GM19463 (cell line): Measurements from ENCODE around the gene CCDC83.
A peak's percentile ranks its signal among the peaks of the same experiment; 100 is the strongest.

Source experiments
- ATAC-seq: cut with Tn5 transposase; IDR thresholded peaks from one replicate; pipeline ENCODE4 v1.9.1; 2021; ENCODE audit warnings: mild to moderate bottlenecking, moderate library complexity; ENCODE audit not compliant: unreplicated experiment

The CCDC83 gene

DNA sequence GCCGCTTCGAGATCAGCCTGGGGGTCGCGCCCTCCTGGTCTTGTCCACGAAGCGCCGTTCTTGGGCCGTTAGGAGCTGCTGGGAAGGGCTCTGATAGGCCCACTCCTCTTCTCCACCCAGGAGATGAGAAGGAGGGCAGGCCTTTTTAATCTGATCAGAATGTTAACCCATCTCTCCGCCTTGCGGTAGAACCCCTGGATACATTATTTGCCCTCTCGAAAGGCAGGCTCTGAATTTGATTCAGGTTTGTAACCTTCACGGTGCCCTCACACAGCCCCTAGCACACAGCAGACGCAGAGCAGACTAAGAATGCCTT is at the start of gene CCDC83:
TSS of gene CCDC83 (plus strand) at position 43 of the 316 bp plus-strand sequence. CDS start 9,741 bp downstream, outside the sequence.
- no peak for ATAC-seq

DNA sequence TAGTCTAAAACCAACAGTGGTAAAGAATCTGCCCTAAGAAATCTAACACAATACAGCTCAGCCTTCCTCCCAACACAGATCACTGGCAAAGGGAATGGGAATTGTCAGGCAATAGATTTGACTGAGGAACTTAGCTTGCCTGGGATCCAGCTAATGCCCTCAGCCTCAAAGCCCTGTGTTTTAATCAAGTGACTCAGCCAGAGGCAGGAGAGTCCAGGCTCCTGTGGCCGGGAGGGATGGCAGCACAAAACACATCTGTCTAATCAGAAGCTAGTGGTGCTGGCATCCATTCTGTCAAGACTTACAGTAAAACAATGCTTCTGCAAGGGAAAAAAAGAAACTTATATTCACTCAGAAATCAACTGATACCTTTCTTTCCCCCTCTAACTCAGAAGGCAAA is 49.8 kb upstream of the CCDC83 start:
- no peak for ATAC-seq

DNA sequence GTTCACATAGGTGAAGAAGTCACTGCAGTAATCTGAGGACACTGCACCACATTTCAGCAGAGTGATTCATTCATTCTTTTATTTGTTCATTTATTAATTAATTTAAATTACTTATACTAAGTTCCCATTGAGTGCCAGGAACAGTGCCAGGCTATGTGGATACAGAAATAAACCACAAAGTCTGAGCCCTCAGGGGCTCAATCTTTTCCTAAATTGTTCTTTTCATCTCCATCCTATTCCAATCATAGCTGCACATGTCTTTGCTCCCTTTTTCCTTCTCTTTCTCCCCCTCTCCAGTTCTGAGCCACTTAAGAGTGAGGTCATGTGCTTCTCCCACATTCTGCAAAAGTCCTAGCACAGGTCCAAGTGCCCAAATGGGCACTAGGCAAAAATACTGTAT is 49.2 kb upstream of the CCDC83 start:
- no peak for ATAC-seq

DNA sequence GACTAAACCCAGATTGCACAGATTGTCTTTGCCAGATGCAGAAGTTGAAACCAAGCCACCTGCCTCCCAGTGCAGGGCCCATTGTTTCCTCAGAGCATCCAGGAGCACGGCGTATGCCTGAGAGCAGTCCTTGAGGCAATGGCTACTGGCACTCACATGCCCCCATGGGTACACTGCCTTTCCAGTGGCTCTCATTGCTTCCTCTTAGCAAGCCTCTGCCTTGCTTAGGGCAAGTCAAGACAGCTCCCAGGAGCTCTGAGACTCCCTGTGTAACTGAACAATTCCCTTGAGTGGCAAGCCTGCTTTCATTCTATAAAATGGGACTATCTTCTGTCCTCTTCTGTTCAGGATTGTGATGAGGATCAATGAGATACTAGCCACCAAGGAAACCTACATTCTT is 48.3 kb upstream of the CCDC83 start:
- no peak for ATAC-seq

DNA sequence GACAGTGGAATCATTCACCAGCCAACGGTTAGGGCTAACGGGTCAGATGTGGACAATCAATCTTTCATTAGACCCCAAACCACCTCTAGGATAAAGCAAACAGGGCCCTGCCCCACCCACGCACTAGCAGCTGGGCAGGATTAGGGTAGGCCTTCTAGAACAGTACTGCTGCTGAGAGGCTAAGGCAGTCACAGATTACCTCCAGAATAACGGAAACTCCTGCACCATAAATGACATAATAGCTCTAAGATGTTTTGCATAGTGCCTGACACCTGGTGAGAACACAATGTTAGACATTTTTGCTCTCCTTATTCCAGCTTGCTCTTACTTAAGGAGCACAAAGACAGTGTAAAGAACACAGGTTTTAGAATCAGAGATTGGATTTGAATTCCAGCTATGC is 46.0 kb upstream of the CCDC83 start:
- peak; percentile 36 for ATAC-seq

DNA sequence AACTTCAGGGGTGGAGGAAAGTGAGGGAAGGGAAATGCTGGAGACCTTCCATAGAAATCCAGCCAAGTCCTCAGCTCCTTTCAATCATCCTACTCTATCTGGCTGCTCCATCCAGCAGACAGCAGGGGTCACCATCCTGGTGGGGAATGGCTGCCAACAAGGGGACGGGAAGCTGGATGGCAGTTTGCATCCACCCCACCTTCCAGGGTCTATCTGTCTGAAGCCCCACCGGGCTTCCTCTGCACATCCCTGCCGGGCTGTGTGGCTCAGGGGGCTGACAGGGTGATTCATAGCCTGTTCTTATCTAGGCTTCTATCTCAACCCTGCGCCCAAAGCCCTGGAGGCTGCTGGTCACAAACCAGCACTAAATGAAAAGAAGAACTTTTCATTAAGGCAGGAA is 45.3 kb upstream of the CCDC83 start:
- no peak for ATAC-seq

DNA sequence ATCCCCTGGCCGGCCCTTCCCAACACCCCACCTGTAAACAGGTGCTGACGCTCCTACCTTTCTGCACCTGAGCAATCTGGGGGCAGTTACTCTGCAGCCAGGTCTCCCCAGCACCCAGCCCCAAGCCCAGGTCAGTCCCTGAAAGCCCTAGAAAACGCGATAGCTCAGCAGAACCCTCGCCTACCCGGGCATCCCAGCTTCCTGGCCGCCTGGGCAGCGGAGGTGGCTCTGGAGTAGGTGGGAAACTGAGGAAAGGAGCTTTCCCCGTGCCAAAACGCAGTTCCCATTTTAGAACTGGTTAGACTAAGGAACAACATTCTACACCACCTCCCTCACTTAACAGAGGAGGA is 44.7 kb upstream of the CCDC83 start:
- ATAC-seq, result no peak

DNA sequence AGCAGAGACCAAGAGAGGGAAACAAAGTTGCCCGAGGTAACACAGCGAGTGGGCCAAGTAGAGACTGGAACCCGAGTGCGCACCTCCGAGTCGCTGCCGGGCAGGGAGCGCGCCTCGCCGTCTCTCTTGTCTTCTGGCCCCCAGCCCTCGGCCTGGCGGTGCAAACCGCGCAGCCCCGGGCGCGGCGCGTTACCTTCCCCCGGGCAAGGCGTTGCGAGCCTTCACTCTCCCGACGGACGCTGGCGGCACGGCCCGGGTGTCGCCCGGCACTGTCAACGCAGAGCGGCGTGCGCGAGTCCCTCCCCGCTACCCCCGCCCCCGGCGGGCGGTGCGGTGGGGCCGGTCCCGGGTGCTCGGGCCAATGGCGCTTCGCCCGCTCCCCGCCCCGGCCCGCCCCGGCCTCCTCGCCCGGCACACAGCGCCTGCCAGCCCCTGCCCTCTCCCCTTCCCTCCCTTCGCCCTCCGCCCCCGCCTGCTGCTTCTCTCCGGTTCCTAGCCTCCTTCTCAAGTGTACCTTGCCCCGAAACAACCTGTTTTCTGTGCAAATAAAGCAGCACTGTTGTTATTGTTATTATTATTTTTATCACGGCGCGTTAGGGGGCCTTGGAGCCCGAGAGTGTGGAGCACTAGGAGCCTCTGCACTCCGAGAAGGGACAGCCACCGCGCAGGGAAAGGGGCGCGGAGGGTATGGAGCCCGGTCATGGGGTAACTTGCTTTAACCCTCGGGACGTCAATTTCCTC is 44.1 kb upstream of the CCDC83 start, which contains the start of gene SYTL2:
TSS of gene SYTL2 (minus strand) at position 271 of the 741 bp plus-strand sequence. CDS start 53,416 bp downstream, outside the sequence.
- ATAC-seq, result peak; percentile 86

DNA sequence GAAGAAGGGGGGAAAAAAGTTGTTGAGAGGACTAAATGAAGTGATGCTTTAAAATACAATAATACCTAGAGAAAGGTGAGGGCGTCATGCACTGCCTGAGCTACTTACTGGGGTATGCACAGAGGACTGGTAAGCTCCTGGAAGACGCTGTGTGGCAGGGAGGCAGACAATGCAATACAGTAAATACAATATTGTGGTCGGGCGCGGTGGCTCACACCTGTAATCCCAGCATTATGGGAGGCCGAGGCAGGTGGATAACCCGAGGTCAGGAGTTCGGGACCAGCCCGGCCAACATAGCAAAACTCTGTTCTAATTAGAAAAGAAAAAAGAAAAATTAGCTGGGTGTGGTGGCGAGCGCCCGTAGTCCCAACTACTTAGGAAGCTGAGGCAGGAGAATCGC is 43.6 kb upstream of the CCDC83 start:
- no peak for ATAC-seq

DNA sequence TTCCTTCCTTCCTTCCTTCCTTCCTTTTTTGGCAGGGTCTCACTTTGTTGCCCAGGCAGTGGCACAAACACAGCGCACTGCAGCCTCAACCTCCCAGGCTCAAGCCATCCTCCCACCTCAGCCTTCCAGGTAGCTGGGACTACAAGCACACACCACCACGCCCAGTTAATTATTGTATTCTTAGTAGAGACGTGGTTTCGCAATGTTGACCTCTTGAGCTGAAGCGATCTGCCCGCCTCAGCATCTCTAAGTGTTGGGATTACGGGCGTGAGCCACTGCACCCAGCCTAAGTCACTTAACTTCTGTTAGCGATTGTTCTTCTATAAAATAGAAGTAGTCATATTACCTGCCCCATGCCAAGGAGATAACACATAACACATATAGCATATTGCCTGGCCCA is 41.5 kb upstream of the CCDC83 start:
- no peak for ATAC-seq

DNA sequence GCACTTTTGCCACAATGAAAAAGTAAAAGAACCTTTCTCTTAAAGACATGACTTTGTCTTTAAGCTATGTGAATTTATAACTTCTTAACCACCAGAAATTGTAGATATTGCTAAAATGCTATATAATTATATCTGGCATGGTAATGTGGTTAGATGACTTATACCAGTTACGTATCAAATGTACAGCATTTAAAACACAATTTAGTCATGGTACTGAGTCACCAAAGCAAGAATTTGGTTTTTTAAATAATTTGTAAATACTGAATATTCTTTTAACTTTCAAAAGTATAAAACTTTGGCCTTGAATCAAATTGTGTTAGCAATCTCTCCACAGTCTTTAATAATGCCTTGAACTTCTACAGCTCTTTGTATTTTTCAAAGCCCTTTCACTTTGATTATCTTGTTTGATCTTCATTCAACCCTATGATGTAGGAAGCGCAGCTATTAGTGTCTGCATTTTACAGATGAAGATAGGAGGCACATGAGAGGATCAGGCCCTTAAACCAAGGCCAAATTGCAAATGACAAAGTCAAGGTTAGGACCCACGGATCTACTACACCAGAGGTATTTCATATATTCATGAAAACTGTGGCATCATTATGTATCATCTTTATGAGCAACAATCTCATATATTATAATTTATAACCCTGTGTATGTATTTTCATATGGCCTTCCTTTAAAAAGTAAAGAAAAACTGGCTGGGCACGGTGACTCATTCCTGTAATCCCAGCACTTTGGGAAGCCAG is 39.8 kb upstream of the CCDC83 start:
- ATAC-seq, result no peak

DNA sequence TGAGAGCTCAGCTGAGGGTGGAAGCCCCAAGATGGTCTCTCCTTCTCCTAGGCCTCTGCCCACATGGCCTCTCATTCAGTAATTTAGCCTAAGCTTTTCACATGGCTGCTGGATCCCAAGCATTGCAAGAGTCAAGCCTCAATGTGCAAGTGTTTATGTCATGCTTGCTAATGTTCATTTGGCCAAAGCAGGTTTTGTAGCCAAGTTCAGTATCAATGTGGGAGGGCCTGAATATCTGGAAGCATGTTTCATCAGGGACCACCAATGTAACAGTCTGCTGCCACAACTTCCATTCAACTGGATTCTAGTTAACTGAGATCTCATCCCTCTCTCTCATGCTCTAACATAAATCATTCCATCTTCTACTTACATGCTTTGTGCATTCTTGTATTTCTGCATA is 35.7 kb upstream of the CCDC83 start:
- no peak for ATAC-seq

DNA sequence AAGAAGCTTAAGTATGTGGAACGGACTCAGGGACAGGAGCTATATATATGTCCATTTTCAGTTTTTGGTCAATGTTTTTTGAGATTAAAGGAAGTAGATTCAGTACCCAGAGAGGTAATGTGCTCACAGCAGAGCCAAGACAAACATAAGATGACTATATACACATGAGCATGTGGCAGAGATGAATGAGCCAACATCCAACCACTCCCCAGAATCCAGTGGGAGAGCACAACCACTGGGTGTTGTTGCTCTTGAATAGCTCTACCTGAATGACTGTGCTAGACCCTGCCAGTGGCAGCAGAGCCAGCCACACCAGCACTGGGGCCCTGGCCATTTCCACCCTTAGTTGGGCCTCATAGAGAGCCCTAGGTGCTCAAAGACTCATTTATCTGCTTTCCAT is 33.5 kb upstream of the CCDC83 start:
- no peak for ATAC-seq

DNA sequence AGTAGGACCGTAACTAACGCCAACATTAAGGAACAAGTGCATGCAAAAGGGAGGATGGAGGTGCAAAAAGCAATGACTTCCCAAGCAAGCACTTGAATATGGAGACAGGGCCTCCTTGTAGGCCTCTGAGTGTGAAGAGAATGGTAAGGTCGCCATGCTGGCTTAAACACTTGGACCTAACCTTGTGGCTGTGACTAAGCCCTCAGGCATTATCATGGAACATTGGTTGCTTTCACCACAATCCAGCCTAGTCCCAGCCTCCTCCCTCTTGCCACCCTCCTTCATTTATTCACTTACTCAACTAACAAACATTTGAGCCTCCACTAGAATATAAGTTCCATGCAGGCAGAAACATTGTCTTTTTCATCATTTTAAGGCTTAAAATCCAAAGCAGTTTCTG is 32.4 kb upstream of the CCDC83 start:
- no peak for ATAC-seq

DNA sequence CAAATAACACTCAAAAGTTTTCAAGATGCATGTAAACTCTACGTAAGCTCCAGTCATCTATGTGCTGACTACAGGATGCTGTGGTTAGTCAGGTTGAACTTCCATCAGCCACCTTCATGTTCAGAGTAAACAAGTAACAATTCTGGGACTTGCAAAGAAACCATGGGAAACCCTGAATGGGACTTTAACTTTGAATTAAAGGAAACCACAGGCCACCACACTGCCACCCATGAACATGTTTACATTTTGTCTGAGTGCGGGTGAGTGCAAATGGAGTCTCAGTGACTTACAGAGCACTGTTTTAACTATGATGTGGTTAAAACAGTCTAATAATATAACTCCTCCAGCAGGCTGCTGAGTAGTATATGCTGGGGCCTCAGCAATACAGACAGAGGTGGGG is 31.4 kb upstream of the CCDC83 start:
- ATAC-seq, result no peak

DNA sequence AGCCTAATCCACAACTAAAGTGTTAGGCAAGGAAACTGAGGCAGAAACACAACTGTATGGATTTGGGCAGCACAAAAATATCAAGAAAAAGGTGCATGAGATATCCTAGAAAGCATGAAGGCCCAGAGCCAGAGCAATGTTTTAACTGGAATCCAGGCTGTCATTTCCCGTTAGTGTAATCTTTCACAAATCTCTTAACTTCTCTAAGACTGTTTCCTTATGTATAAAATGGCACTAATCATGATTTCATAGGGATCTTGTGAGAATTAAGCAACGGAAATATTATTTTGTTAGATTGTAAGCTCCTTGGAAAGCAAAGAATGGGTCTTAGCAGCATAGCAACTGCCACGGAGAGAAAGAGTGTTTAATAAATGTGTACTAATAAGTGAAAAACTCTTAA is 29.6 kb upstream of the CCDC83 start:
- no peak for ATAC-seq

DNA sequence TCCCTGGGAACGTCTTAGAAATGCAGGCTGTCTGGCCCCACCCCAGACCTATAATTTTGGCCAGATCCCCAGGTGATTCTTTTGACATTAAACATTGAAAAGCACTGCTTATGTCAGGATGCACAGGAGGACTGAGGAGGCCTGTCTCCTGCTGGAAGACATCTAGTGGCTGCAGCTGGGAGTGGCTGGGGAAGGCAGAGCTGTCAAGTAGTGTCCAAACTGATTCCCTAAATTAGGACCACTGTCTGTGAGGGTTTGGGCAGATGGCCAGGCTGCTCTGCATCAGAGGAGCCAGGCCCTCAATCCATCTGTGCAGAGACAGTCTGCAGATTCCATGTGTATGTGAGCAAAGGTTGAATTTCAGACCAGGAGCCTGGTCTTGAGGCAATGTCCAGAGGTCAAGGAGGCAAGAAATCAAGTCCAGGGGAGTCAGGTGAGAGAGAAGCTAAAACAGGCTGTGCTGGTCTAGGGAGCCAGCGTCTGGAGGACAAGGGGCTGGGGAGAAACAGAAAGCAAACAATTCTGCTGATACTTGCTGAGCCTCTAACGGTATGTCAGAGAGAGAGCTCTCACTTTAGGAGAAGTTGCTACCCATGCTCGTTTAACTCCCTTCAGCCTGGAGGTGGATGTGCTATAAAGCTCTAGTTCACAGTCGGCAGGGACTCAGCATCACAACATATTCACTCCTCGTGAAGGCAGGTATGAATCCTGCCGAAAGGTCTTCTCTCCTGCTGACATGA is 28.9 kb upstream of the CCDC83 start:
- peak; percentile 59 for ATAC-seq

DNA sequence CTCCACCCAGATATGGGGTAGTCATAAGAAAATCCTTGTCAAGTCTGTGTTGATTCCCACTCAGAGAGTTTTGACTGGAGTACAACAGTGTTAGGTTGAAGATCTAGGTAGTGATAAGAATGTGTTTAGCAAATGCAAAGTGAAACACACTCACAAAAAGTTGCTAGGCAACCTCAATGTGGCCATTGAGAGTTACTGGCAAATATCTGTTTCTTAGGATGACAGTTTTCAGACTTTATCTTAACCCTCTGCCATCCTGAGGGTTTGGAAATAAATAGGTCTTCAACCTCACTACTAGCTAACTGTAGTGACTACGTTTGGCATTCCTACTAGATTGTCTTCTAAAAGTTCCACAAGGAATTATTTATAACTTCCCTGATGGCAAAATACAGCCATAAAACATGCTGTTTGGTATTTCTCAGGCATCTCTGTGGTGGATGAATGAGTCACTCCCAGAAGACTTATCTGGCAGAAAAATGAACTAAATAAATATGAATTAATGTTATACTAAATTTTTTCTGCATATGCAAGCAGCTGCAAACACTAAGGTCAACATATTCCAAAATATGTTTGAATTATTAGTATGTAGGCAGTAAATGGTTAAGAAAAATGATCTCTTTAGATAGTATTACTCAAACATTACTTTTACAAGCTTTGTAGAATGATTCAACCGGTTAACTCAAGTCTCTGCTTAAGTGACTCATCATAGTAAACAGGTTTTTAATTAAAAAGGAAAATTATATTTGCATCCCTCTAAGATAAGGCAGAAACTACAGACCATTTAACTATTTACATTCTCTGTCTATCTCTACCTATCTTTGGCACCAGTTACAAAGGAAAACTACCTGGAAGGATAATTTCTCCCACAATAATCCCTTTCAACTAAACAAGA is 27.2 kb upstream of the CCDC83 start:
- ATAC-seq, result no peak

DNA sequence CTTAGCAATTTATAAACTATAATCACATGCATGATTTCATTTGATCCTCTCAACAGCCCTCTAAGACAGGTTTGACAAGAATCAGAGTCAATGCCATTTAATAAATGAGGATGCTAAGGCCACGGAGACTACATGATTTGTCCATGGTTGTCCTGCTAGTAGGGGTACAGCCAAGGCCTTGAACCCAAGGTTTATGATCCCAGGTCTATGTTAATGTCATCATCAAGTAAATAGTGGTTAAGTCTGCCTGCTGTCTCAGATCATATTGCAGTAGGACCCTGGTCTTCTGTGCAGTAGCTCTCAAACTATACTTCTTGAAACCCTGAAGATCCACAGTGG is 26.6 kb upstream of the CCDC83 start:
- no peak for ATAC-seq

DNA sequence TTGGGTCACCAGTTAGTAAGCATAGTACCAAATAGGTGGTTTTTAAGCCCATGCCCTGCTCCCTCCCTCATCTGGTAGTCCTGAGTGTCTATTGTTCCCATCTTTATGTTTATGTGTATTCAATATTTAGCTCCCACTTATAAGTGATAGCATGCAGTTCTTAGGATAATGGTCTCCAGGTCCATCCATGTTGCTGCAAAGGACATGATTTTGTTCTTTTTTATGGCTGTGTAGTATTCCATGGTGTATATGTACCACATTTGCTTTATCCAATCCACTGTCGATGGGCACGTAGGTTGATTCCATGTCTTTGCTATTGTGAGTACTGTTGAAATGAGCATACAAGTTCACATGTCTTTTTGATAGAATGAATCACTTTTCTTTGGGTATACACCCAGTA is 26.0 kb upstream of the CCDC83 start:
- ATAC-seq, result no peak

DNA sequence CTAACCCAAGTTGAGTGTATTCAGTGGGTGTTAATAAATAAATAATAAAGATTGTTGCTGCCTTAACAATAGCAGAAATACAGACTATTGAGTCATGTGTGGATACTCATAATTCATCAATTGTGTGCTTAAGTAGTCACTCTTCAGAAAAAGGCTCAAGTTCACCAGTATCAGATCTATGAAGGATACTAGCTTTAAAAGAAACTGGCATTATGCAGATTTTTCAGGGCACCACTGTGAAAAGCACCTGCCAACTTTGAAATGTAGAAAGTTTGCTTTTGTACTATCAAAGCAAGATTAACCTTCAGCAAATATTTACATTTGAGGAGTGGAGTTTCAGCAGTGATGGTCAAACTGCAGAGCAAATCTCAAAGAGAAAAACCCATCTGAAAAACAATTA is 24.1 kb upstream of the CCDC83 start:
- no peak for ATAC-seq
